GM21825 (cell line): Measurements from ENCODE around the gene PINLYP.

Experiments used
- ATAC-seq: cut with Tn5 transposase; IDR thresholded peaks from one replicate; pipeline ENCODE4 v1.9.1; 2021; ENCODE audit warnings: mild to moderate bottlenecking, moderate library complexity; ENCODE audit not compliant: unreplicated experiment

PINLYP gene

DNA sequence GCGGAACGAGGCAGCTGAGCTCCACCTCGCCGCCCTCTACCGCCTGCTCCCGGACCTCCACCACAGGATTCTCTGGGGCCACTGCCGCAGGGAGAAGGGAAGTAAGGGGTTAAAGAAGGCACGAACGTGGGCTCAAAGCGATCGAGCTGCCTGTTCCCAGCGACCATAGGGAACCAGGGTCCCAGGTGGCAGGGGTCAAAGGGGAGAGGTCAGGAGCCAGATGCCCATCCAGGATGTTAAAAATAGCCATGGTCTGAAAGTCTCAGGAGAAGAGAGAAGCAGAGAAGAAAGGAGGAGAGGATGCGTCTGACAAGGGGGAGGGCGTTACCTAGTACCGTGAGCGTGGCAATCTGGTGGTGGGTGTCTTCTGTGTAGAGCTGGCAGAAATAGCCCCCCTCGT, 51.2 kb downstream of the PINLYP start:
- no peak for ATAC-seq

DNA sequence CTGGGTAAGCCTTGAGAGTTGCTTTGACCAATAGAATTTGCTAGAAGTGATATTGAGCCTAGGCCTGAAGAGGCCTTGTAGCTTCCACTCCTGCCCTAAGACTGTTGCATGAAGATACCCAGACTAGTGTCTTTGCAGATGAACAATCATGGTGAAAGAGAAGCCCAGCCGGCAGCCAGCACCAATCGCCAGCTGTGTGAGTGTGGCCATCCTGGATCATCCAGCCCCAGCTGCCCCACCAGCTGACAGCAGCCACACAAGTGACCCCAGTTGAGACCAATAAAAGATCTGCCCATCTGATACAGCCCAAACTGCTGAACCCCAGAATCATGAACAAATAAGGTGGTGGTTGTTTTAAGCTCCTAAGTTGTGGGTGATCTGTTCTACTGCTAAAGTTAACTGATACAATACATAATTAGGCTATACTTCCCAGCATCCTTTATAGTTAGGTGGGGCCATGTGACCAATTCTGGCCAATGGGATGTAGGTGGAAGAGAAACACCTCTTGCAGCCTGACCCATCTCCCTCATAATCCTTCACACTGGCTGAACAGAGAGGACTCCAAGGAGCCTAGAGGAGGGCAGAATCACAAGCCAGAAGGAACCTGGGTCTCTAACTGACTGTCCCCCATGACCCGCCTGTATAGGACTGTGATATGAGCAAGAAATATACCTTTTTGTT, 53.2 kb downstream of the PINLYP start:
- ATAC-seq = no peak

DNA sequence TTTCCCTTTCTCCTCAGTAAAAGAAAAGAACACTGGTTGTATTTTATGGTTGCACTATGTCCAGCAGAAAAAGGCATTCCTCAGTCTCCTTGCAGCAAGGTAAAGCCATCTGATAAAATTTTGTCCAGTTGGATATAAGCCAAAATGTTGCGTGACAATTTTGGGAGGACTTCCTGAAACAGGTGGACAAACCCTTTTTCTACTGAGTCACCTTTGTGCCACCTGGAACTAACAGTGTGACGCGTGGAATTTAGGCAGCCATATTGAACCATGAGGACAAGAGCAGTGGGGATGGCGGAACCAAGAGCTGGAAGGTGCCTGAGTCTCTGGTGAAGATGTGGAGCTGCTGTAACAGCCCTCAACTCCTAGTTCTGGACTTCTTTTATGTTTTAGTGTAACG, 55.9 kb downstream of the PINLYP start:
- no peak for ATAC-seq
